Keratinocyte (primary cell): ENCODE results near the gene FAM24B. TPM values are rescaled to one million over a fixed set of nuclear protein-coding genes. Genes with fewer than 3 reads are reported as not detected.

Experiments
- DNase-seq: peaks from one replicate; pipeline ENCODE4 v3.0.0-alpha.2; 2011; ENCODE audit warnings: low read depth, missing footprints, low spot score
- FAIRE-seq: peaks from 2 replicates; lab custom pipeline; 2011; peaks lifted over from hg19 to GRCh38; lab: Jason Lieb, UNC
- H2AFZ ChIP-seq: 2 replicates; pipeline ENCODE4 v1.6.0; 2012; ENCODE audit warnings: low read length, control low read depth, inconsistent platforms; ENCODE audit not compliant: control insufficient read depth
- H3K27ac ChIP-seq: 2 replicates; pipeline ENCODE4 v1.5.1; 2011; ENCODE audit warnings: low read length; ENCODE audit not compliant: control insufficient read depth, insufficient read depth
- H3K27me3 ChIP-seq: 3 replicates; pipeline ENCODE4 v1.6.0; 2011; ENCODE audit warnings: low read length; ENCODE audit not compliant: control insufficient read depth, insufficient read depth; ENCODE audit errors: extremely low read depth
- H3K36me3 ChIP-seq, 2 experiments: 2 replicates in 1 of 2; 3 replicates in 1 of 2; pipeline ENCODE4 v1.5.1; 2011; ENCODE audit warnings: low read length in 2 of 2, mild to moderate bottlenecking in 1 of 2; ENCODE audit not compliant: control insufficient read depth in 2 of 2, insufficient read depth in 2 of 2; ENCODE audit errors: extremely low read depth in 1 of 2
- H3K4me1 ChIP-seq: 3 replicates; pipeline ENCODE4 v1.5.1; 2011; ENCODE audit warnings: low read length; ENCODE audit not compliant: control insufficient read depth, insufficient read depth; ENCODE audit errors: extremely low read depth
- H3K4me2 ChIP-seq: 3 replicates; pipeline ENCODE4 v1.6.0; 2011; ENCODE audit warnings: low read depth, low read length; ENCODE audit not compliant: control insufficient read depth, insufficient read depth; ENCODE audit errors: extremely low read depth
- H3K4me3 ChIP-seq, 3 experiments: fragments of 200-600 bp in 1 of 3; sonication (generic) in 1 of 3; 2 replicates in 2 of 3; 3 replicates in 1 of 3; pipeline ENCODE4 v1.5.1; 2011 to 2016; ENCODE audit warnings: low read length in 3 of 3, mild to moderate bottlenecking in 3 of 3, control low read depth in 2 of 3, inconsistent platforms in 1 of 3, low read depth in 1 of 3, mixed read lengths in 1 of 3, mixed run types in 1 of 3, moderate library complexity in 1 of 3; ENCODE audit not compliant: control insufficient read depth in 2 of 3, insufficient read depth in 2 of 3; ENCODE audit errors: extremely low read depth in 1 of 3
- H3K79me2 ChIP-seq: 2 replicates; pipeline ENCODE4 v1.6.0; 2012; ENCODE audit warnings: low read length; ENCODE audit not compliant: control insufficient read depth, insufficient read depth
- H3K9ac ChIP-seq: 3 replicates; pipeline ENCODE4 v1.6.0; 2011; ENCODE audit warnings: low read length; ENCODE audit not compliant: control insufficient read depth, insufficient read depth; ENCODE audit errors: extremely low read depth
- H3K9me1 ChIP-seq: 3 replicates; pipeline ENCODE4 v1.6.0; 2011; ENCODE audit warnings: low read length; ENCODE audit not compliant: control insufficient read depth, insufficient read depth; ENCODE audit errors: extremely low read depth
- H3K9me3 ChIP-seq: 2 replicates; pipeline ENCODE4 v1.5.1; 2012; ENCODE audit warnings: low read depth, low read length; ENCODE audit not compliant: control insufficient read depth
- H4K20me1 ChIP-seq: 3 replicates; pipeline ENCODE4 v1.6.0; 2011; ENCODE audit warnings: low read length; ENCODE audit not compliant: control insufficient read depth, insufficient read depth; ENCODE audit errors: extremely low read depth
- CTCF ChIP-seq, 3 experiments: IDR thresholded peaks in 1 of 3; conservative IDR thresholded peaks in 1 of 3; optimal IDR thresholded peaks in 1 of 3; 2 replicates in 2 of 3; 3 replicates in 1 of 3; pipeline versions ENCODE3 to v1.5.1; 2011; ENCODE audit warnings: low read length in 3 of 3, mild to moderate bottlenecking in 3 of 3, moderate library complexity in 2 of 3, control low read depth in 1 of 3, inconsistent platforms in 1 of 3; ENCODE audit not compliant: insufficient read depth in 2 of 3; ENCODE audit errors: extremely low read depth in 1 of 3
- EZH2 ChIP-seq: IDR thresholded peaks from one replicate; pipeline ENCODE4 v1.6.1; 2012; ENCODE audit warnings: inconsistent platforms, mild to moderate bottlenecking, low read length, moderate library complexity
- dilution Hi-C: fragments of 300-500 bp; cut with MboI; formaldehyde crosslinking; loops from one replicate; pipeline ENCODE4 v1.7.0; 2020; ENCODE audit warnings: low sequenced_read_pairs; ENCODE audit not compliant: extremely low pct_ligation_motif_present
- polyA plus RNA-seq, 5 experiments: library from polyadenylated mRNA; depleted of rRNA in 3 of 5; stranded (reverse) in 3 of 5; stranded (forward) in 1 of 5; unstranded in 1 of 5; fragments of >200 nt; gene quantifications; 1 replicate in 1 of 5; 2 replicates in 3 of 5; 3 replicates in 1 of 5; pipeline versions ENCODE4 v1.2.1 to v1.2.3, GENCODE V29; 2011 to 2012; ENCODE audit warnings: missing spikeins in 2 of 5, low read depth in 1 of 5, low replicate concordance in 1 of 5

The FAM24B gene
- polyA plus RNA-seq, 1 donor (not counting 4 experiments of a cell fraction or from before 2014, with no cell fraction given): 4.5 TPM

- H3K9ac ChIP-seq: no peak overlapping the region
- FAIRE-seq: no peak
- no peak for TF ChIP-seq CTCF (optimal IDR thresholded peaks at IDR 0.05 in 1 of 3, IDR thresholded peaks at IDR 0.05 in 1 of 3, conservative IDR thresholded peaks at IDR 0.05 in 1 of 3; ENCODE audit: extremely low read depth in 1 of 3, insufficient read depth in 2 of 3, low read length in 3 of 3)
- TF ChIP-seq EZH2: no peak
Measured at GRCh38 chr10:122828716-122829255, 50.6 kb downstream of the FAM24B start.

GRCh38 chr10:122827302-122827701, 52.1 kb downstream of the FAM24B start:
- H3K36me3 ChIP-seq: peaks cover 0 to 2% of the 10 kb centered on the region in 2 experiments
- H3K9me1 ChIP-seq: no peaks in the 10 kb centered on the region
- no peaks in the 10 kb centered on the region for H3K79me2 ChIP-seq
- TF ChIP-seq CTCF (optimal IDR thresholded peaks at IDR 0.05 in 1 of 3, IDR thresholded peaks at IDR 0.05 in 1 of 3, conservative IDR thresholded peaks at IDR 0.05 in 1 of 3; ENCODE audit: extremely low read depth in 1 of 3, insufficient read depth in 2 of 3, low read length in 3 of 3) (no peak), EZH2 (no peak)
- no peak overlapping the region for H3K27ac ChIP-seq
- dilution Hi-C loops: no loop called here
- H3K27me3 ChIP-seq: peaks cover 8% of the 10 kb centered on the region
- no peaks in the 10 kb centered on the region for H3K9me3 ChIP-seq
- DNase-seq (no peak), FAIRE-seq (no peak)
- H3K4me3 ChIP-seq: no peak overlapping the region
- no peak overlapping the region for H3K4me2 ChIP-seq
- H3K9ac ChIP-seq: no peak overlapping the region
- H3K4me1 ChIP-seq: peaks cover 4% of the 10 kb centered on the region
- no peaks in the 10 kb centered on the region for H4K20me1 ChIP-seq
- H2AFZ ChIP-seq: no peak overlapping the region

More at GRCh38 chr10:122828716-122829255, 50.6 kb downstream of the FAM24B start:
- no peak overlapping the region for H3K27ac ChIP-seq
- no peaks in the 10 kb centered on the region for H3K9me3 ChIP-seq
- H2AFZ ChIP-seq: no peak overlapping the region
- H4K20me1 ChIP-seq: no peaks in the 10 kb centered on the region
- H3K27me3 ChIP-seq: peaks cover 3% of the 10 kb centered on the region
- H3K79me2 ChIP-seq: no peaks in the 10 kb centered on the region
- H3K36me3 ChIP-seq: peaks cover 0 to 2% of the 10 kb centered on the region in 2 experiments
- H3K9me1 ChIP-seq: no peaks in the 10 kb centered on the region
- DNase-seq: no peak
- dilution Hi-C loops: no loop called here
- peaks cover 4% of the 10 kb centered on the region for H3K4me1 ChIP-seq
- no peak overlapping the region for H3K4me3 ChIP-seq
- H3K4me2 ChIP-seq: no peak overlapping the region
